ENCODE data around the gene CHRM1.

- TF ChIP-seq CTCF (IDR thresholded peaks at IDR 0.05; ENCODE audit: low read length) (no peak), EZH2phosphoT487 (IDR thresholded peaks at IDR 0.05; ENCODE audit: low read length) (no peak), EZH2 (optimal IDR thresholded peaks at IDR 0.05; ENCODE audit: low read depth, low read length) (no peak)
Observed at GRCh38 chr11:62926680-62927455, 5.7 kb upstream of the CHRM1 start.
